GM12878 (cell line): ENCODE results near the gene ABHD17C. TPM values are rescaled to one million over a fixed set of nuclear protein-coding genes. Genes with fewer than 3 reads are reported as not detected.

Experiments
- ATAC-seq: fragments of 200-7000 bp; cut with Tn5 transposase; 3 replicates; pipeline ENCODE4 v1.9.1; 2020; ENCODE audit warnings: mild to moderate bottlenecking, moderate library complexity
- BruUV-seq: library from RNA; stranded (reverse); fragments of 400-500 nt; replicated peaks from 2 replicates; lab custom pipeline; 2021; lab: Mats Ljungman, UMichigan
- CTCF ChIA-PET: fragments of 300-600 bp; sonication (Branson Sonifier 250); formaldehyde crosslinking; extraction: SDS; loops from one replicate; lab custom pipeline; 2021; ENCODE audit warnings: inconsistent platforms; lab: Yijun Ruan, JAX
- POLR2A ChIA-PET: fragments of 350-600 bp; formaldehyde crosslinking; extraction: SDS; loops from one replicate; lab custom pipeline; 2021; ENCODE audit warnings: inconsistent platforms; lab: Charles Lee
- RAD21 ChIA-PET: fragments of 300-600 bp; sonication (Branson Sonifier 250); formaldehyde crosslinking; loops from one replicate; lab custom pipeline; 2023; ENCODE audit warnings: antibody characterized with exemption; ENCODE audit not compliant: unreplicated experiment; lab: Charles Lee
- SMC1A ChIA-PET: fragments of 300-600 bp; sonication (Branson Sonifier 250); formaldehyde crosslinking; loops from one replicate; lab custom pipeline; 2023; ENCODE audit not compliant: unreplicated experiment, uncharacterized antibody; lab: Charles Lee
- DNase-seq: peaks from one replicate; pipeline ENCODE4 v3.0.0-alpha.2; 2011; ENCODE audit warnings: low read depth, low spot score
- FAIRE-seq: peaks from 3 replicates; lab custom pipeline; 2011; peaks lifted over from hg19 to GRCh38; lab: Jason Lieb, UNC
- H2AFZ ChIP-seq: 2 replicates; pipeline ENCODE4 v1.6.0; 2011; ENCODE audit warnings: low read depth, low read length, control low read depth; ENCODE audit not compliant: control insufficient read depth
- H3K27ac ChIP-seq: 2 replicates; pipeline ENCODE4 v1.5.1; 2011; ENCODE audit warnings: control low read depth; ENCODE audit not compliant: control insufficient read depth, insufficient read depth
- H3K27me3 ChIP-seq, 2 experiments: replicated peaks in 1 of 2; 2 replicates each; pipeline versions ENCODE4 v1.6.0 to v1.6.1; 2011; ENCODE audit warnings: low read length in 1 of 2; ENCODE audit not compliant: control insufficient read depth in 2 of 2, insufficient read depth in 2 of 2
- H3K36me3 ChIP-seq, 2 experiments: 2 replicates each; pipeline ENCODE4 v1.5.1; 2011; ENCODE audit warnings: low read length in 1 of 2; ENCODE audit not compliant: control insufficient read depth in 2 of 2, insufficient read depth in 2 of 2
- H3K4me1 ChIP-seq: 2 replicates; pipeline ENCODE4 v1.6.1; 2011; ENCODE audit warnings: mild to moderate bottlenecking, low read length, moderate library complexity, mixed read lengths; ENCODE audit not compliant: control insufficient read depth, insufficient read depth
- H3K4me2 ChIP-seq: 2 replicates; pipeline ENCODE4 v1.6.0; 2011; ENCODE audit warnings: control low read depth; ENCODE audit not compliant: control insufficient read depth, insufficient read depth
- H3K4me3 ChIP-seq: fragments of 200-600 bp; sonication (generic); 2 replicates; pipeline ENCODE4 v1.5.1; 2016
- H3K79me2 ChIP-seq: 2 replicates; pipeline ENCODE4 v1.6.0; 2011; ENCODE audit warnings: low read length; ENCODE audit not compliant: control insufficient read depth, insufficient read depth
- H3K9ac ChIP-seq: 2 replicates; pipeline ENCODE4 v1.8.0; 2011; ENCODE audit warnings: low read length, control low read depth, mixed read lengths; ENCODE audit not compliant: control insufficient read depth, insufficient read depth
- H3K9me3 ChIP-seq: replicated peaks from 3 replicates; pipeline ENCODE4 v1.5.1; 2011; ENCODE audit warnings: mild to moderate bottlenecking, low read length; ENCODE audit not compliant: control insufficient read depth, insufficient read depth
- H4K20me1 ChIP-seq: 2 replicates; pipeline ENCODE4 v1.6.0; 2011; ENCODE audit not compliant: control insufficient read depth, insufficient read depth
- ATF7 ChIP-seq: fragments of 450-650 bp; IDR thresholded peaks from 2 replicates; pipeline ENCODE4 v1.6.1; 2016; ENCODE audit warnings: low read depth, mild to moderate bottlenecking
- BHLHE40 ChIP-seq, 2 experiments: fragments of 450-650 bp in 1 of 2; IDR thresholded peaks; 2 replicates each; pipeline ENCODE4 v1.6.1; 2011 to 2017; ENCODE audit warnings: low read depth in 2 of 2, borderline replicate concordance in 1 of 2, improper control_type of control experiment in 1 of 2, low read length in 1 of 2, mild to moderate bottlenecking in 1 of 2
- JUND ChIP-seq: IDR thresholded peaks from 2 replicates; pipeline ENCODE4 v1.6.1; 2012; ENCODE audit warnings: low read depth, mild to moderate bottlenecking, low read length, improper control_type of control experiment, moderate library complexity
- KAT2A ChIP-seq: conservative IDR thresholded peaks from 2 replicates; pipeline ENCODE4 v1.6.1; 2011; ENCODE audit warnings: low read depth, low read length; ENCODE audit not compliant: control insufficient read depth
- MYC ChIP-seq: IDR thresholded peaks from 2 replicates; pipeline ENCODE4 v1.6.1; 2011; ENCODE audit warnings: mild to moderate bottlenecking, low read length, moderate library complexity, inconsistent platforms; ENCODE audit not compliant: insufficient read depth, insufficient replicate concordance, insufficient read length, severe bottlenecking
- SMAD5 ChIP-seq: IDR thresholded peaks from 2 replicates; pipeline ENCODE4 v1.6.1; 2016; ENCODE audit warnings: antibody characterized with exemption, low read depth
- SMC3 ChIP-seq: IDR thresholded peaks from 2 replicates; pipeline ENCODE4 v1.6.1; 2011; ENCODE audit warnings: low read length, improper control_type of control experiment, borderline replicate concordance
- WGBS: methylation state at CpG from one replicate; pipeline ENCODE4 v1.1.6; 2016; ENCODE audit warnings: low lambda C conversion rate; ENCODE audit not compliant: insufficient replicate concordance, insufficient coverage; ENCODE audit errors: missing lambda C conversion rate; 5-methylcytosine and 5-hydroxymethylcytosine counted together
- in situ Hi-C: fragments of 300-500 bp; cut with MboI; formaldehyde crosslinking; loops from 9 replicates; pipeline ENCODE4 v1.14.3; 2018; ENCODE audit warnings: mixed read lengths
- intact Hi-C: fragments of 100-400 bp; cut with micrococcal nuclease; formaldehyde crosslinking; loops from one replicate; pipeline ENCODE4 v1.14.2; 2022; ENCODE audit not compliant: unreplicated experiment
- polyA plus RNA-seq, 11 experiments: library from polyadenylated mRNA; depleted of rRNA in 4 of 11; unstranded in 6 of 11; stranded (reverse) in 5 of 11; fragments of >200 nt; fragmentation: Nextera tagmentation in 4 of 11; fragmentation: Illumina TruSeq in 1 of 11; extraction: Ambion mirVana in 4 of 11; extraction: Trizol in 1 of 11; gene quantifications; 1 replicate in 1 of 11; 2 replicates in 10 of 11; pipeline versions ENCODE4 v1.2.1 to v1.2.3, GENCODE V29; 2011 to 2016; ENCODE audit warnings: inconsistent platforms in 2 of 11, missing spikeins in 2 of 11, low read depth in 1 of 11
- total RNA-seq, 4 experiments: library from RNA; depleted of rRNA in 3 of 4; stranded (reverse); fragments of >200 nt in 3 of 4; fragmentation: Illumina TruSeq in 1 of 4; extraction: Trizol in 1 of 4; gene quantifications; 2 replicates each; pipeline versions ENCODE4 v1.2.1 to v1.2.3, GENCODE V29; 2013 to 2021
- TF ChIP-seq, protein P1 (sequence below): fragments of 150-350 bp; IDR thresholded peaks from 2 replicates; pipeline ENCODE4 v1.6.1; 2016; ENCODE audit warnings: low read depth, low read length

Gene ABHD17C
- total and polyA plus RNA-seq, 10 of the 15 experiments (the other 5 are each of a cell fraction or from before 2014, with no cell fraction given) = 0.92 to 11.4 (median 5.5) TPM

DNA sequence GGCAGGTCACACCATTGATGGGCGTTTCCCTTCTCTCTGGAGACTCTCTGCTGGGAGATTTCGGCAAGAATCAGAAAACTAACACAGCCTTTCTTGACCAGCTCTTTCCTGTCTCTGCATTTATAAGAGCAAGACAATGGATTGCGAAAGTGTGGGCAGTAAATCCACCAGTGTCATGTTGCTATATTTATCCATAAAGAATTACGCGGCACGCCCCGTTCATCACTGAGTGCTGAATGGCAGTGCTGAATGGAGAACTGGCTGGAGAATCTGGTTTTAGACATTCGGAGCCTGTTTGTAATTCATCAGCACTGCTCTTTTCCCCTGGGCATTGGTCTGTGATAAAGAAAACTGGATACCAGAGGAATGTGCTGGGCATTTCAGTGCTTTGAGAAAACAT lies 82.0 kb downstream of the ABHD17C start:
- Histone ChIP-seq H3K4me2 (no peak overlapping the region), H2AFZ (no peak overlapping the region), H4K20me1 (no peaks in the 10 kb centered on the region), H3K79me2 (no peaks in the 10 kb centered on the region), H3K36me3 (no peaks in the 10 kb centered on the region), H3K4me1 (no peaks in the 10 kb centered on the region), H3K27ac (no peak overlapping the region), H3K4me3 (no peak overlapping the region), H3K9ac (no peak overlapping the region), H3K9me3 (no peaks in the 10 kb centered on the region), H3K27me3 (peaks cover 18 to 19% of the 10 kb centered on the region in 2 experiments)
- in situ Hi-C loops (loop anchor here (5.0 to 10.0 kb wide), 2 partner anchors 212 to 320 kb away; no protein-coding TSS in a partner anchor), intact Hi-C loops (loop anchor here (2.0 kb wide), 2 partner anchors 158 to 194 kb away; no protein-coding TSS in a partner anchor)
- DNase-seq (no peak), FAIRE-seq (no peak), ATAC-seq (no peak)
- TF ChIP-seq SMC3 = no peak
- TF ChIP-seq JUND = no peak
- TF ChIP-seq ATF7 = no peak
- TF ChIP-seq SMAD5 = no peak
- TF ChIP-seq BHLHE40 (IDR thresholded peaks at IDR 0.05; ENCODE audit: borderline replicate concordance in 1 of 2, low read depth in 2 of 2, low read length in 1 of 2) = no peak
- no peak for TF ChIP-seq KAT2A
- TF ChIP-seq, protein P1, sequence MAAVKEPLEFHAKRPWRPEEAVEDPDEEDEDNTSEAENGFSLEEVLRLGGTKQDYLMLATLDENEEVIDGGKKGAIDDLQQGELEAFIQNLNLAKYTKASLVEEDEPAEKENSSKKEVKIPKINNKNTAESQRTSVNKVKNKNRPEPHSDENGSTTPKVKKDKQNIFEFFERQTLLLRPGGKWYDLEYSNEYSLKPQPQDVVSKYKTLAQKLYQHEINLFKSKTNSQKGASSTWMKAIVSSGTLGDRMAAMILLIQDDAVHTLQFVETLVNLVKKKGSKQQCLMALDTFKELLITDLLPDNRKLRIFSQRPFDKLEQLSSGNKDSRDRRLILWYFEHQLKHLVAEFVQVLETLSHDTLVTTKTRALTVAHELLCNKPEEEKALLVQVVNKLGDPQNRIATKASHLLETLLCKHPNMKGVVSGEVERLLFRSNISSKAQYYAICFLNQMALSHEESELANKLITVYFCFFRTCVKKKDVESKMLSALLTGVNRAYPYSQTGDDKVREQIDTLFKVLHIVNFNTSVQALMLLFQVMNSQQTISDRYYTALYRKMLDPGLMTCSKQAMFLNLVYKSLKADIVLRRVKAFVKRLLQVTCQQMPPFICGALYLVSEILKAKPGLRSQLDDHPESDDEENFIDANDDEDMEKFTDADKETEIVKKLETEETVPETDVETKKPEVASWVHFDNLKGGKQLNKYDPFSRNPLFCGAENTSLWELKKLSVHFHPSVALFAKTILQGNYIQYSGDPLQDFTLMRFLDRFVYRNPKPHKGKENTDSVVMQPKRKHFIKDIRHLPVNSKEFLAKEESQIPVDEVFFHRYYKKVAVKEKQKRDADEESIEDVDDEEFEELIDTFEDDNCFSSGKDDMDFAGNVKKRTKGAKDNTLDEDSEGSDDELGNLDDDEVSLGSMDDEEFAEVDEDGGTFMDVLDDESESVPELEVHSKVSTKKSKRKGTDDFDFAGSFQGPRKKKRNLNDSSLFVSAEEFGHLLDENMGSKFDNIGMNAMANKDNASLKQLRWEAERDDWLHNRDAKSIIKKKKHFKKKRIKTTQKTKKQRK = no peak
- no peak for TF ChIP-seq MYC
- ChIA-PET RAD21 (interaction anchor here (0.7 to 4.2 kb wide), 25 partner anchors 9 to 331 kb away, joined by 3 to 59 read pairs (median 4); no protein-coding TSS in a partner anchor), CTCF (interaction anchor here (0.6 to 7.4 kb wide), 42 partner anchors 8 to 489 kb away, joined by 3 to 130 read pairs (median 5); partner anchors contain the start of gene ABHD17C), SMC1A (interaction anchor here (0.6 to 3.3 kb wide), 17 partner anchors 9 to 1243 kb away, joined by 3 to 44 read pairs (median 5); no protein-coding TSS in a partner anchor), POLR2A (no interaction called here)
- BruUV-seq = no TSS peak
- 6% methylated on average over 8 of the region's 8 CpGs for WGBS
